Measurements from ENCODE around the gene CEP104.

DNA sequence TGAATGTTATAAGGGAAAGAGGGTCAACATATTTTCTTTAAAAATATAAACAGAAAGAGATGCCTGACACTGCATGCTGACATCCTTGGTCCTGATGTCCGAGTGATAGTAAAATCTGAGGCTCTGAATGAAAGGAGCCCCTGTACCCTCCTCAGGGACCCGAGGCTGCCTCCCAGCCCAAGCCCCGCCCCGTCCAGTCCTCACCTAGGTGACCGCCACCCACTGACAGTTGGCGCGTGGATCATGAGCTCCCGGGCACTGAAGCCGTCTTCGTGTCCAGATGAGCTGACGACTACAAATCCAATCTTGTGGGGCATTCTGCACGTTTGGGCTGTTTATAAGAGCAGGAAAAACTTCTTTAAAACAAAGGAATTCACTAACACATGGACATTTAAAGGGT lies 4.9 kb downstream of the CEP104 start:
- TF ChIP-seq RAD21 (conservative IDR thresholded peaks at IDR 0.05) (no peak), EP300 (conservative IDR thresholded peaks at IDR 0.05; ENCODE audit: poor library complexity, severe bottlenecking) (no peak)
- TF ChIP-seq, protein P1, sequence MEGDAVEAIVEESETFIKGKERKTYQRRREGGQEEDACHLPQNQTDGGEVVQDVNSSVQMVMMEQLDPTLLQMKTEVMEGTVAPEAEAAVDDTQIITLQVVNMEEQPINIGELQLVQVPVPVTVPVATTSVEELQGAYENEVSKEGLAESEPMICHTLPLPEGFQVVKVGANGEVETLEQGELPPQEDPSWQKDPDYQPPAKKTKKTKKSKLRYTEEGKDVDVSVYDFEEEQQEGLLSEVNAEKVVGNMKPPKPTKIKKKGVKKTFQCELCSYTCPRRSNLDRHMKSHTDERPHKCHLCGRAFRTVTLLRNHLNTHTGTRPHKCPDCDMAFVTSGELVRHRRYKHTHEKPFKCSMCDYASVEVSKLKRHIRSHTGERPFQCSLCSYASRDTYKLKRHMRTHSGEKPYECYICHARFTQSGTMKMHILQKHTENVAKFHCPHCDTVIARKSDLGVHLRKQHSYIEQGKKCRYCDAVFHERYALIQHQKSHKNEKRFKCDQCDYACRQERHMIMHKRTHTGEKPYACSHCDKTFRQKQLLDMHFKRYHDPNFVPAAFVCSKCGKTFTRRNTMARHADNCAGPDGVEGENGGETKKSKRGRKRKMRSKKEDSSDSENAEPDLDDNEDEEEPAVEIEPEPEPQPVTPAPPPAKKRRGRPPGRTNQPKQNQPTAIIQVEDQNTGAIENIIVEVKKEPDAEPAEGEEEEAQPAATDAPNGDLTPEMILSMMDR (IDR thresholded peaks at IDR 0.05; ENCODE audit: poor library complexity, severe bottlenecking): no peak

Measured in neural cell (in vitro differentiated cells).